Epithelial cell of prostate (primary cell): ENCODE data around the gene PLPP4.
A peak's percentile ranks its signal among the peaks of the same experiment; 100 is the strongest.

Source experiments
- DNase-seq: peaks from one replicate; pipeline ENCODE4 v3.0.0-alpha.2; 2011; ENCODE audit warnings: low read depth, low spot score
- H3K27ac ChIP-seq: fragments of 450-650 bp; 2 replicates; pipeline ENCODE4 v1.5.1; 2017; ENCODE audit warnings: mild to moderate bottlenecking

PLPP4 gene

DNA sequence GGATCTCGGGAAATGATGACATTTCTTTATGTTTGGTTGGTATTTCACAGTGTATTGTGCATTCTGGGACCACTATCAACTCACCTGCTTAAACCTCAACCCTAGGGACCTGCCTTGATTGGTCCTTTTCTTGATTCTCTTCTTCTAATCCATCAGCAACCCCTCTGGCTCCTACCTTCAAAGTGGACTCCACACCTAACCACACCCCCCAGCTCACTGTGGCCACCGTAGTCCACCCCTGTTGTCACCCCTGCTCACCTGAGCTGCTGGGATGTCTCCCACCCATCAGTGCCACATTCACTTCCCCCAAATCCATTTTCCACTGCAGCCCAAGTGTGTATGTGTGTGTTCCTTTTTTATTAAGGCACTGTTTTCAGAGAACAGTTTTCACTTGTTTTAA is 145.0 kb downstream of the PLPP4 start:
- H3K27ac ChIP-seq: no peak overlapping the region
- DNase-seq: no peak

DNA sequence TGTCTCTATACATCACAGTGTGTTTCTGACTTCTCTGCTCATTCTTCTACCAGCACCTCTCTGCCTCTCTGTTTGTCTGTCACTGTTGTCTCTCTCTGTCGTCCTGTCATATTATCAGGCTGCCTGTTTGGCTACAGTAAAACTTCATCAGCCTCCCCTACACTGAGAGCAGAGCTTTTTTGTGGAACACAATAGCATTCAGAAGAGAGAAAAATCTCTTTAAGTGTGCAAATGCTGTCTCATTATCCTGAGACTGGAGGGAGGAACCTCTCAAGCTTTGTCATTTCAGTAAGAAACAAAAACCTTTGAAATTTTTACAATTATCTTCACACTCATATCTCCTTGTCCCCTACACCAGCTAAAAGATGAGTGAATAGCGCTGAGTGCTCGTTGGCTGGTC is 148.4 kb downstream of the PLPP4 start:
- DNase-seq: no peak
- no peak overlapping the region for H3K27ac ChIP-seq

DNA sequence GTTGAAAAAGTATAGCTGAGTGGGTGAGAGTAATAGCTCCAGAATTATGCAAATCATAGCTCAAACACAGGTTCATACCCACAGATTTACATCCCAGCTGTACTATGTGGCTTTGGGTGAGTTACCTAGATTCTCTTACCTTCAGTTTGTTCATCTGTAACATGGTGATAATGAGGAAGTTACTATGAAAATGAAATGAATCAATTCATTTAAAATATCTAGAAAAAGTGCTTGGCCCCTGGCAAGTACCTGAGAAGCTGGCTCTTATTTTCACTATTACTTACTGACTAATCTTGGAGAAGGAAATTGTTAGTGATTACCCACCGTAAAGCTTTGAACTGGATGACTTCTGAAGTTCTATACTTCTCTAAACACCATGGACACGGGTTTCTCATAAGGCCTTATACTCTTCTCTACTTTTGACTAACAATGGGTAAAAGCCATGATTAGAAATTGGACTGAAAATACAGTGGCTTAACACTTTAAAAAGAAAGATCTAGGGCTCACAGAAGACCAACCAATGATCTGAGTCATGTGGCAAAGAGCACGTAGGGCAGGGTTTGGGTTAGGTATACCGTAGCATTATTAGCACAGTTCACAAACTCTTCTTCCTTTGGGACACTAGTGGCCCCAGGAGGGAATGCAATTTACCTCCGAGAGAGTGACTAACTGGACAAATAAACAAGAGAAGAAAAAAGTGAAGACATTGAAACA is 149.2 kb downstream of the PLPP4 start:
- H3K27ac ChIP-seq: no peak overlapping the region
- DNase-seq: no peak

DNA sequence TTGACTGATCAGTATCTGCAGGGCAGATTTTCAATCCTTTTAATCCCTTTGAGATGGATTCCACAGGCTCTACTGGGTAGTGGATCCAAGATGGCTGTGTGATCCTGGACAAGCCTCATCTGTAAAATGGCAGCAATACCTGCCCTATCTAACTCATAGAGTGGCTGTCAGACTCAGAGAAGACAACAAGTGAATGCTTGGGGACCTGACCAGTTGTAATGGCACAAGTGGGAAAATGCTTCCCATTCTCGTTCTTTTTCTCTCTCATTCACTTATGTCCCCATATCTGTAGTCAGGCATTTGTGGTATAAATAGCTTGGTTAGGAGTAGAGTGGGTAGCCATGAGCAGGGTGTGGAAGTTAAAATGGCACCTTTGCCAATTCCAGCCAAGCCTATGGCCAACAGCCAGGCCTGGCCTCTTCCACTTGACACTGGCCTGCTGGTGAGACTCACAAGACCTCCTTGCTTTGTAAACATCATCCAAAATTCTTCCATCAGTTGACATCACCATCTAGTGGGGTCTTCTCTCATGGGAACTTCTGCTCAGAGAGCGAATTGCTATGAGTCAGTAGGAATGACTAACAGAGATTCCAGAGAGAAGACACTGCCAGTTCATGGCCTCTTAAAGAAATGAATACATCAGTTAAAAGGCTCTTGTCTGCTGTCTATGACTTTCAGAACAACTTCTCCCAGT is 150.1 kb downstream of the PLPP4 start:
- H3K27ac ChIP-seq: no peak overlapping the region
- DNase-seq: peak; percentile 27

DNA sequence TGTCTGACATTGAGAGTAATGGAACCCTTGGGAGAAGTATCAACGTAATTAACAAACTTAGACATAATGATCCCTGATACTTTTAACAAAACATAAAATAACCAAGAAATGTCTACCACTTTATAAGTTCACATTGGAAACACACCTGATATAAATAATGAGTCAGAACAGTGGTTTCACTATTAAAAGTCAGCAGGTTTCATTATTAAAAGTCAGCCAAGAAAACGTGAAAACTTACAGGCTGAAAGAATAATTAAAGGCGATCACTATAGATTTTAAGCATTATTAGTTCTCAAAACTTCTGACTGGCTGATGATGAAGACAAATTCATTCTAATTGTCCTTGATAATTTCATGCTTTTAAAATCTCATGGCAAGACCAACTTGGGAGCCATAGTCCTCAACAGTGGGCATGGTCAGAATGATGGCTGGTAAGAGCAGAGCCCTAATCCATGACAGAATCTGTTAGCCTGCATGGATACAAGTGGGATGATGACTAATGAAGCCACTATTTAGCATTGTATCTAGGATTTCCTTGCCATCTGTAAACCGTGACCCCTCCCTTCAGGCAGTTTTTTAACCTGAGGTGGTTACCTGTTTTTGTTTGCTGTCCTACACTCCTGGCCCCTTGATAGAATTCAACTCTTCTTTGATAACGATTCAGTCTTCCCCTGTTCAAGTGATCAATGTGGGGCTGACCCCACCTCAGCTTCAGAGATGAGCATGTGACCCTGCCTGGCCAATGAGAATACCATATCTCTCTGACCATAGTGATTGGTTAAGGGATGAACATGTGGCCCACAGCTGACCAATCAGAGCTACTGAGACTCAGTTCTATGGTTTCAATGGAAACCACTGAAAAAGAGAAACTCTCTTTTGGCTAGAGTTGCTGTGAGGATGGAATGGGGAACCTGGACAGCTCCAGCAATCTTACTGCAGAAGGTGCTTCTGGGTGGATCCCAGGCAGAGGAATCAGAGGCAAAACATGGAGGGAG is 151.0 kb downstream of the PLPP4 start:
- no peak overlapping the region for H3K27ac ChIP-seq
- no peak for DNase-seq

DNA sequence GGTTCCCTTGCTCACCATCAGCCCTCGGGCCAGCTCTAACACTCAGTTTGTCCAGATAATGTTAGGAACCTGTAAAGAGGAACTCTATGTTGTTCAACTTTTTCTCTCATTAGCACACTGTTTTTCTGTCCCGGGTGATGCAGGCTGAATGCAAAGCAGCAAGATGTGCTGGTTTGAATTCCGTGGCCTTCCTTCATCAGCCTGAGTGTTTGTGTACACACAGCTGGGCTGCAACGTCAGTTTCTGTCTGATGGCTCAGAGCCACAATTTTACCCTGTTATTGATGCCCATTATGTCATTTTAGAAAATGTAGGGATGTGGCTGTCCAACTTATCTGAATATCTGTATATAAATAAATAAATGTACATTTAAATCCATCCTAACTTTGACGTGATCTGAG is 152.0 kb downstream of the PLPP4 start:
- no peak overlapping the region for H3K27ac ChIP-seq
- DNase-seq: no peak

DNA sequence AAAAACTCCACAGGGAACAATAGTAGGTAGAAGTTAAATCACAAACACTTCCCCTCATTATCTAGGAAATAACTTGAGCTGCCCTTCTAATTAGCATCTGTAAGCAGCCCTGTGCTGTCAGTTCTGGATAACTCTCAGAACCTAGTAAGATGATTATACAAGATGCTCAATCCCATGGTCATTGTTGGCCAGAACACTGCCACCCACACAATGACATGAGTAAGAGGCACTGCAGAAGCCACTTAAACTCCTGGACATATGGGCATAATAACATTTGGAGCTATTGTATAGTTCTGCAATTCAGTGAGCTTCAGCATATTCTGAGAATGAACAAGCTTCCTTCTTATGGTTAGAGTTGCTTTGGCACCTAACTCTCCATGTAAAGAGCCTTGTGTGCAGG is 153.8 kb downstream of the PLPP4 start:
- DNase-seq: no peak
- H3K27ac ChIP-seq: no peak overlapping the region

DNA sequence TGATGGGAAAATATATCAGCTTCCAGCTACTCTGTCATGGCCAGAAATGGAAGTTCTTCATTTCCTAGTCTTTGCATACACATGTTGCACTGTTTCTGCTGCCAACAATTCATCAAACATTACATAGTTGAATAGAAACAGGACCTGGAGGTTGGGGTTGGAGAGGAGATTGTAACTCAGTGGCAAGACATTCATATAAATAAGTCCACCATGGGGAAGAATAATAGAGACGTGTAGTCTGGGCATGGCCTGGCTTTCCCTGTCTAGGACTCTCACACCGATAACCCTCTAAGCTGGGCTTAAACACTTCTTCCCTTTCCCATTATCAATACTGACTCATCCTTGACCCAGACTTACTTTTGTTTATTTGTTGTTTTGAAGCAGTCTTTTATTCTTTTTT is 155.7 kb downstream of the PLPP4 start:
- H3K27ac ChIP-seq: no peak overlapping the region
- no peak for DNase-seq

DNA sequence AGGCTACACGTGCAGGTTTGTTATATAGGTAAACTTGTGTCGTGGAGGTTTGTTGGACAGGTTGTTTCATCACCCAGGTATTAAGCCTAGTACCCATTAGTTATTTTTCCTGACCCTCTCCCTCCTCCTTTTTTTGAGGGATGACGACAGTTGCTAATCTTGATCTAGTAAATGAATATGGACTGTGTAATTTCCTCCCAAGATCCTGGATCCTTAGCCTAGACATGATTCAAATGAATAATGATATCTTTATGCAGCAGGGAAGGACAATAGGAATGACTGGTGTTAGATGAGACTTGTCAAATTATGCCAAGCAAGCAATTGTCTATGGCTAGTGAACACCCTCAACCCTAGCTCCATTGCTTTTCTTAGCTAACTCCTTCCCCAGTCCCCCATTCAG is 156.2 kb downstream of the PLPP4 start:
- no peak overlapping the region for H3K27ac ChIP-seq
- no peak for DNase-seq

DNA sequence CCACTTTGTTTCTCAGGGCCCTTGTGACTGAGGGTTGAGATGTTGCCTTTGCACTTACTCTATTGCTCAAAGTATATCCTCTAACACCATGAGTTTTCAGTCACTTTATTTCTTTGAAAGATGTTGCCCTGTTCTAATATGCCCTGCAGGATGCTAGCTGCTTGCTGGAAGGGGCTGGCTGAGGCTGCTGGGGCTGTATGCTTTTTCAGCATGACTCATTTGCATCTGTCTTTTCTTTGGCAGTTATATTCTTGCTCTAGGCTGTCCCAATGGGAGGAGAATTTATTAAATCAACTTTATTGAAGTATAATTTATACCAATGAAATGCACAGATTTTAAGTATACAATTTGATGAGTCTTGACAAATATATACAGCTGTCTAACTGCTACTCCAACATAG is 157.7 kb downstream of the PLPP4 start:
- no peak for DNase-seq
- no peak overlapping the region for H3K27ac ChIP-seq

DNA sequence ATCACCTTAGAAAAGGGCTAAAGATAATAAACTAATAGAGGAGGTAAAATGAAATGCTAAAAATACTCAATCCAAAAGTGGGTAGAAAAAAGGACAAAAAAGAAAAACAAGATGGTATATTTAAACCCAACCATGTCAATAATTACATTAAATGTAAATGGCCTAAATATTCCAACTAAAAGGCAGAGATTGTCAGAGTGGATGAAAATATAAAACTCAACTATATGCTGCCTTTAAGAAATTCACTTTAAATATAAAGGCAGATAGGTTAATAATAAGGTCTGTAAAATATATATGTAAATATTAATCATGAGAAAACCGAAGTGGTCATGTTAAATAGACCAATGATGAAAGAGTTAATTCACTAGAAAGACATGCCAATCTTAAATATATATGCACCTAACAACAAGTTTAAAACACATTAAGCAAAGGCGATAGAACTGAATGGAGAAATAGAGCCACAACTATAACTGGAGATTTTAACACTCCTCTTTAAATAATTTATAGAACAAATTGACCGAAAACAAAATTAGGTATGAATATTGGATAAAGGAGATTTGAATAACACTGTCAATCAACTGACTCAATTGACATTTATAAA is 159.4 kb downstream of the PLPP4 start:
- no peak for DNase-seq
- no peak overlapping the region for H3K27ac ChIP-seq

DNA sequence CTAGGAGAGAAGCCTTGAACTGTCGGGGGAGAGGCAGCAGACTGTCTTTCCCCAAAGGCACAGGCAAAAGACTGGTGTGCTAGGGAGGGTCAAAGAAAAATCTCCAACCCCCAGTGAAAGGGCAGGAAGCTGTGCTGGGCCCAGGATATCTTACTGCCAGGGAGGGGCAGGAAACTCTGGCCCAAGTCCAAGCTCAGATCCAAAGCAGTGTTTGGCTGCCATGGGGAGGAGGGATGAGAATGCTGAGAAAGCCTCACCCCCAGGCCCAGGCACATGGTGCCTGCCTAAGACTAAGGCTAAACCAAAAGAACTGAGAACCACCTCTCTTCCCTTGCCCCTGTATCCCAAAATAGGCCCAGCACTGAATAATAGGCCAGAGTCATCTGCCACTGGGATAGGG is 171.2 kb downstream of the PLPP4 start:
- DNase-seq: no peak
- H3K27ac ChIP-seq: no peak overlapping the region

DNA sequence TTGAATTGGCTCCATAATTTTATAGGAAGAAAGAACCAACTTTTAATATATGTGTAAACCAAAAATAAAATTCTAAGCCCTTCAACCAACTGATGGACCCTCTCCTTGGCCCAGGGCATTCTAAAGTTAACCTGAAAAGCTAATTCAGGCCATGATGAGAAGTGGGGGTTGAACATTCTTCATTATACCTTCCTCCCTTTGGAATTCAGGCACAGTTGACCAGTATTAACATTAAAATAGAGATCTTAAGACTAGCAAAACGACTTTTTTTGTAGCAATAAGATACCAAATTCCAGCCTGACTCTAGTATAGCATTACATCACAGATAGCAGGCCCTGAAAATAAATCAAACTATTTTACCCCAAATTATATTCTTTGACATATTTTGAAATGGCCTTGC is 173.2 kb downstream of the PLPP4 start:
- H3K27ac ChIP-seq: no peak overlapping the region
- DNase-seq: no peak

DNA sequence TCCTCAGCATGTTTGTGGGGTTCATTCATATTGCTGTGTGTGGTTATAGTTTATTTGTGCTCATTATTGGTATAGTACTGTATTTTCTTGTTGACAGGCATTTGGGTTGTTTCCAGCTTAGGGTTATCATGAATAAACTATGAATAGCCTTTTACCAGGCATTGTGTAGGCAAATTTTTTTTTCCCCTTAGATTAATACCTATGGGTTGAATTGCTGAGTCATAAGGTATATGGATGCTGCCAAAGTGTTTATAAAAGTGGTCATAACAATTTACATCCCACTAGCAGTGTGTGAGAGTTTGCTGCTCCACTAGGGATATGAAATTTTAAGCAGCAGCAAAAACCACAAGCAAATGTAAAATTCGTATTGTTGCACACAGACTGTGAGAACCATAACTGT is 175.0 kb downstream of the PLPP4 start:
- no peak for DNase-seq
- no peak overlapping the region for H3K27ac ChIP-seq

DNA sequence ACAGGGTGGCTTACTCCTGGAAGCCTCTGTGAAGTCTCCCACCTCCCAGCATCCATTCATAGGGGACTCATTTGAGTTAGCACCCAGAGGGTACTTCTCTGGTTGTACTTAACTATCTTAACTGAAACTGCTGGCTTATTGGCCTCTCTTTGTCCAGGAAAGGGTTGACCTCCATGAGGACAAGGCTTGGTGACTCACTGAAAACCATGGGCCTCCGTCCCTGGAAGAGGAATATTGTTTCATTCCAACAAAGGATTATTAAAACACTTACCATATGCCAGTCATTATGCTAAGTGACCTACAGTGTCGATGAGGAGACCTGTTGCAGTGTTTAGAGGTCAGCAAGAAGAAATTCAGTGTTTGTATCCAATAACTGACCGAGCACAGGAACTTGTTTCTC is 175.9 kb downstream of the PLPP4 start:
- no peak overlapping the region for H3K27ac ChIP-seq
- DNase-seq: no peak

DNA sequence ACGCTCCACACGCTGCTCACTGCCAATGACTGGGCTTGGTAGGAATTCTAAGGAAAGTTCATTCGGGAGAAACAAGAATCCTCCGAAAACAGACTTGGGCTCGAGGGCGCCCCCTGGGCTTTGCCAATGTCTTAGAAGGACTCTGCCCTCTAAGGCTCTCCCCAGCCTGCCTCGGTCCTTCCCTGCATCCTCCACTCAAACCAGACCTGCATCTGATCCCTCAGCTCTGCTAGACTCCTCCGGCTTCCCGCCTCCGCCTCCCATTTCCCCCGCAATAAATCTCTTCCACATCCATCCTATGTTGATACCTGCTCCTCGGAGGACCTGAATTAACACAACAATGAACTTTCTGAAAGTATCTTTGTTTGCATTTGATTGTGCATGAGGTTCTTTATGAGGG is 177.6 kb downstream of the PLPP4 start:
- DNase-seq: no peak
- no peak overlapping the region for H3K27ac ChIP-seq
